Stimulated activated CD8-positive, alpha-beta memory T cell treated with anti-CD3 and anti-CD28 coated beads, Interleukin-12 subunit alpha, Interleukin-12 subunit beta, amount 100 ng/mL, for 24 hours (primary cell): Measurements from ENCODE around the gene KLK3.
"Not testable (repeated sequence)": the region's sequence is repeated elsewhere in the genome, so short reads cannot be mapped to it uniquely, and the experiment has no call there.

Experiments used
- DNase-seq: peaks from one replicate; pipeline ENCODE4 v3.0.0-alpha.2; 2020; ENCODE audit errors: extremely low read depth

The KLK3 gene

DNA sequence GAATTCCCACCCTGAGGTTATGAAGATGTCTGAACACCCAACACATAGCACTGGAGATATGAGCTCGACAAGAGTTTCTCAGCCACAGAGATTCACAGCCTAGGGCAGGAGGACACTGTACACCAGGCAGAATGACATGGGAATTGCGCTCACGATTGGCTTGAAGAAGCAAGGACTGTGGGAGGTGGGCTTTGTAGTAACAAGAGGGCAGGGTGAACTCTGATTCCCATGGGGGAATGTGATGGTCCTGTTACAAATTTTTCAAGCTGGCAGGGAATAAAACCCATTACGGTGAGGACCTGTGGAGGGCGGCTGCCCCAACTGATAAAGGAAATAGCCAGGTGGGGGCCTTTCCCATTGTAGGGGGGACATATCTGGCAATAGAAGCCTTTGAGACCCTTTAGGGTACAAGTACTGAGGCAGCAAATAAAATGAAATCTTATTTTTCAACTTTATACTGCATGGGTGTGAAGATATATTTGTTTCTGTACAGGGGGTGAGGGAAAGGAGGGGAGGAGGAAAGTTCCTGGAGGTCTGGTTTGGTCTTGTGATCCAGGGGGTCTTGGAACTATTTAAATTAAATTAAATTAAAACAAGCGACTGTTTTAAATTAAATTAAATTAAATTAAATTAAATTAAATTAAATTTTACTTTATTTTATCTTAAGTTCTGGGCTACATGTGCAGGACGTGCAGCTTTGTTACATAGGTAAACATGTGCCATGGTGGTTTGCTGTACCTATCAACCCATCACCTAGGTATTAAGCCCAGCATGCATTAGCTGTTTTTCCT, 7.0 kb downstream of the KLK3 start:
- DNase-seq: no peak

DNA sequence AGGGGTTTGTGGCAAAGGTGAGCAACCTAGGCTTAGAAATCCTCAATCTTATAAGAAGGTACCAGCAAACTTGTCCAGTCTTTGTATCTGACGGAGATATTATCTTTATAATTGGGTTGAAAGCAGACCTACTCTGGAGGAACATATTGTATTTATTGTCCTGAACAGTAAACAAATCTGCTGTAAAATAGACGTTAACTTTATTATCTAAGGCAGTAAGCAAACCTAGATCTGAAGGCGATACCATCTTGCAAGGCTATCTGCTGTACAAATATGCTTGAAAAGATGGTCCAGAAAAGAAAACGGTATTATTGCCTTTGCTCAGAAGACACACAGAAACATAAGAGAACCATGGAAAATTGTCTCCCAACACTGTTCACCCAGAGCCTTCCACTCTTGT, 14.8 kb downstream of the KLK3 start:
- no peak for DNase-seq

DNA sequence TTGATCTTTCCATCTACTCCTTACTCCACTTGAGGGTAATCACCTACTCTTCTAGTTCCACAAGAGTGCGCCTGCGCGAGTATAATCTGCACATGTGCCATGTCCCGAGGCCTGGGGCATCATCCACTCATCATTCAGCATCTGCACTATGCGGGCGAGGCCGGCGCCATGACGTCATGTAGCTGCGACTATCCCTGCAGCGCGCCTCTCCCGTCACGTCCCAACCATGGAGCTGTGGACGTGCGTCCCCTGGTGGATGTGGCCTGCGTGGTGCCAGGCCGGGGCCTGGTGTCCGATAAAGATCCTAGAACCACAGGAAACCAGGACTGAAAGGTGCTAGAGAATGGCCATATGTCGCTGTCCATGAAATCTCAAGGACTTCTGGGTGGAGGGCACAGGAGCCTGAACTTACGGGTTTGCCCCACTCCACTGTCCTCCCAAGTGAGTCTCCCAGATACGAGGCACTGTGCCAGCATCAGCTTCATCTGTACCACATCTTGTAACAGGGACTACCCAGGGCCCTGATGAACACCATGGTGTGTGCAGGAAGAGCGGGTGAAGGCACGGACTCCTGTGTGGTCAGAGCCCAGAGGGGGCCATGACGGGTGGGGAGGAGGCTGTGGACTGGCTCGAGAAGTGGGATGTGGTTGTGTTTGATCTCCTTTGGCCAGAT, 15.8 kb downstream of the KLK3 start:
- no peak for DNase-seq

DNA sequence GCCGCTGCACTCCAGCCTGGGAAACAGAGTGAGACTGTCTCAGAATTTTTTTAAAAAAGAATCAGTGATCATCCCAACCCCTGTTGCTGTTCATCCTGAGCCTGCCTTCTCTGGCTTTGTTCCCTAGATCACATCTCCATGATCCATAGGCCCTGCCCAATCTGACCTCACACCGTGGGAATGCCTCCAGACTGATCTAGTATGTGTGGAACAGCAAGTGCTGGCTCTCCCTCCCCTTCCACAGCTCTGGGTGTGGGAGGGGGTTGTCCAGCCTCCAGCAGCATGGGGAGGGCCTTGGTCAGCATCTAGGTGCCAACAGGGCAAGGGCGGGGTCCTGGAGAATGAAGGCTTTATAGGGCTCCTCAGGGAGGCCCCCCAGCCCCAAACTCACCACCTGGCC, 18.3 kb downstream of the KLK3 start, which contains the start of gene KLK2:
Gene KLK2 (plus strand): TSS at position 384 of the 400 bp plus-strand sequence. CDS start 35 bp downstream, outside the sequence.
- DNase-seq: no peak

DNA sequence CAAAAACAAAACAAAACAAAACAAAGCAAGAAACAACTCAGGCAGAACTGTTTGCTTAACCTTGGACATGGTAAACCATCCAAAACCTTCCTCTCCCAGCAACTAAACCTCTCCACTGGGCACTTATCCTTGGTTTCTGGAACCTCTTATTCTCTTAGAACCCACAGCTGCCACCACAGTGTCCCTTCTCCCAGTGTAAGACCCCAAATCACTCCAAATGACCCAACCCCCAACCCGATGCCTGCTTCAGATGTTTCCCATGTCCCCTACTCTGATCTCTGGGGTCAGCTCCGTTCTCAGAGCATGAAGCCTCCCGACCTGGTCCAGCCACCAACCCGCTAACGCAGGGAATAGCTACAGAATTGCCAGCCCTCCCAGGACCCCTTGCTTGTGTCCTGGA, 19.5 kb downstream of the KLK3 start:
- no peak for DNase-seq

DNA sequence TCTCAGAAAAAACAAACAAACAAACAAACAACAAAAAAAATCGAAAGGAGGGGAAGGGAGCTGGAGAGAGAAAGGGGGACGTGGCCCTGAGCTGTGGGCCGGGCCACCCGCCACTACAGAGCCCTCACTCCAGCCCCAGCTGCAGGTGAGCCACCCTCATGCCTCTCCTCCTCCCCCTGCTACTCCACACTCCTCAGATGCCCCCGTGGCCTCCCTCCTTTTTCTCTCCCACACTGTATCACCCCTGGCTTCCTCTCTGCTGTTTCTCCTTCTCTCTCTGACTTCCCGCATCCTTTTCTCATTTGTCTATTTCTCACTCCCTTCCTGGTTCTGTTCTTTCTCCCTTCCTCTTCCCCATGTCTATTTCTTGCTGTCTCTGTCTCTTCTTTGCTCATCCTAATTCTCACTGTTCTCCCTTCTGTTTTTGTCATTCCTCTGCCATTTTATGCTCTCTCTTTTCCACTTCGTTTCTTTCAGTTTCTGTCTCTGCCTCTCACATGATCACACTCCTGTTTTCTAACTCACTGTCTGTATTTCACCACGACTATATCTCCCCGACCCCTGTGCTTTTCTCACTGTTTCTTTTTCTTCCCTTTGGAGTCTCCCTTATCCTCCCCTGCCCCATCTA, 21.2 kb downstream of the KLK3 start:
- no peak for DNase-seq

DNA sequence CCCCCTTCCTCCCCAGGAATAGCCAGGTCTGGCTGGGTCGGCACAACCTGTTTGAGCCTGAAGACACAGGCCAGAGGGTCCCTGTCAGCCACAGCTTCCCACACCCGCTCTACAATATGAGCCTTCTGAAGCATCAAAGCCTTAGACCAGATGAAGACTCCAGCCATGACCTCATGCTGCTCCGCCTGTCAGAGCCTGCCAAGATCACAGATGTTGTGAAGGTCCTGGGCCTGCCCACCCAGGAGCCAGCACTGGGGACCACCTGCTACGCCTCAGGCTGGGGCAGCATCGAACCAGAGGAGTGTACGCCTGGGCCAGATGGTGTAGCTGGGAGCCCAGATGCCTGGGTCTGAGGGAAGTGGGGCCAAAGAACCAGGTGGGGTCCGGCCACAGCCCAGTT, 21.7 kb downstream of the KLK3 start:
- DNase-seq: no peak

DNA sequence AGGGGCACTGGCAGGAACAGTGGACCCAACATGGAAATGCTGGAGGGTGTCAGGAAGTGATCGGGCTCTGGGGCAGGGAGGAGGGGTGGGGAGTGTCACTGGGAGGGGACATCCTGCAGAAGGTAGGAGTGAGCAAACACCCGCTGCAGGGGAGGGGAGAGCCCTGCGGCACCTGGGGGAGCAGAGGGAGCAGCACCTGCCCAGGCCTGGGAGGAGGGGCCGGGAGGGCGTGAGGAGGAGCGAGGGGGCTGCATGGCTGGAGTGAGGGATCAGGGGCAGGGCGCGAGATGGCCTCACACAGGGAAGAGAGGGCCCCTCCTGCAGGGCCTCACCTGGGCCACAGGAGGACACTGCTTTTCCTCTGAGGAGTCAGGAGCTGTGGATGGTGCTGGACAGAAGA, 22.6 kb downstream of the KLK3 start:
- no peak for DNase-seq

DNA sequence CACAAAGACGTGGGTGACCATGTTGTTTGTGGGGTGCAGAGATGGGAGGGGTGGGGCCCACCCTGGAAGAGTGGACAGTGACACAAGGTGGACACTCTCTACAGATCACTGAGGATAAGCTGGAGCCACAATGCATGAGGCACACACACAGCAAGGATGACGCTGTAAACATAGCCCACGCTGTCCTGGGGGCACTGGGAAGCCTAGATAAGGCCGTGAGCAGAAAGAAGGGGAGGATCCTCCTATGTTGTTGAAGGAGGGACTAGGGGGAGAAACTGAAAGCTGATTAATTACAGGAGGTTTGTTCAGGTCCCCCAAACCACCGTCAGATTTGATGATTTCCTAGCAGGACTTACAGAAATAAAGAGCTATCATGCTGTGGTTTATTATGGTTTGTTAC, 24.1 kb downstream of the KLK3 start:
- DNase-seq: no peak

DNA sequence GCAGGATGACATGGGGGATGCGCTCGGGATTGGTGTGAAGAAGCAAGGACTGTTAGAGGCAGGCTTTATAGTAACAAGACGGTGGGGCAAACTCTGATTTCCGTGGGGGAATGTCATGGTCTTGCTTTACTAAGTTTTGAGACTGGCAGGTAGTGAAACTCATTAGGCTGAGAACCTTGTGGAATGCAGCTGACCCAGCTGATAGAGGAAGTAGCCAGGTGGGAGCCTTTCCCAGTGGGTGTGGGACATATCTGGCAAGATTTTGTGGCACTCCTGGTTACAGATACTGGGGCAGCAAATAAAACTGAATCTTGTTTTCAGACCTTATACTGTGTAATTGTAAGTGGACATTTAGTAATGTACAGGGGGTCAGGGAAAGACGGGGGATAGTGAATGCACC, 25.5 kb downstream of the KLK3 start:
- DNase-seq: no peak

DNA sequence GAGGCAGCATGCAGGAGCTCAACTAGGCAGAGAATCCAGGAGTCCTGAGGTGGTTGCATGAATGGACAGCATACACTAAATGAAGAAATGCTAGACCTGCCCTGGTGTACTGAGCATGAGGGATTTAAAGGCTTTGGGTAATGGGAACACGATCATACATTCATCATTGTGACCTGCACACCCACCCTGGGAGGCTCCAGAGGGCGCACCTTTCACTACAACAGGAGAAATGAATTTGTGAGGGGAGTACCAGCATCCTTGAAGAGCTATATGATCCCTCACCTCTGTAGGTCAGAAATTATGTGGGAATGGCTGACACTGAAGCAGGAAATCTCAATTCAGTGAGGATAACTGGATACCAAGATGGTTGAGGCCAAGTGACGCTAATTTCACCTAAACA, 27.5 kb downstream of the KLK3 start:
- DNase-seq: no peak

DNA sequence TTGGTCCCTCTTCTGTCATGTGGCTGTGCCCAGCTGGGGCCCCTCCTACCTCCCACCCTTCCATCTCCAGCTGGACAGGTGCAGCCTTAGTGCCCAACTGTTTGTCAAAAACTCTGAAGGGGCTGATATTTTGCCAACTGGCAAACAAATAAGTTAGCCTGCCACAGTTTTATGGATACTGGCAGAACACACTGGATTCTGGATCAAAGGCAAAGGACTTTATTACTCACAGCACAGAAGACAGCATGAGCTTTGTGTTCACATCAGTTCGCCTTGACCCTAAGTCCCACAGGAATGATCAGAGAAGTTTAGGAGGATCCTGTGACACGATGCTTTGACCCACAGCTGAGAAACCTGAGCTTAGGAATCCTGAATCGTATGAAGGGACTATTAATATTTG, 34.9 kb downstream of the KLK3 start:
- DNase-seq: no peak

DNA sequence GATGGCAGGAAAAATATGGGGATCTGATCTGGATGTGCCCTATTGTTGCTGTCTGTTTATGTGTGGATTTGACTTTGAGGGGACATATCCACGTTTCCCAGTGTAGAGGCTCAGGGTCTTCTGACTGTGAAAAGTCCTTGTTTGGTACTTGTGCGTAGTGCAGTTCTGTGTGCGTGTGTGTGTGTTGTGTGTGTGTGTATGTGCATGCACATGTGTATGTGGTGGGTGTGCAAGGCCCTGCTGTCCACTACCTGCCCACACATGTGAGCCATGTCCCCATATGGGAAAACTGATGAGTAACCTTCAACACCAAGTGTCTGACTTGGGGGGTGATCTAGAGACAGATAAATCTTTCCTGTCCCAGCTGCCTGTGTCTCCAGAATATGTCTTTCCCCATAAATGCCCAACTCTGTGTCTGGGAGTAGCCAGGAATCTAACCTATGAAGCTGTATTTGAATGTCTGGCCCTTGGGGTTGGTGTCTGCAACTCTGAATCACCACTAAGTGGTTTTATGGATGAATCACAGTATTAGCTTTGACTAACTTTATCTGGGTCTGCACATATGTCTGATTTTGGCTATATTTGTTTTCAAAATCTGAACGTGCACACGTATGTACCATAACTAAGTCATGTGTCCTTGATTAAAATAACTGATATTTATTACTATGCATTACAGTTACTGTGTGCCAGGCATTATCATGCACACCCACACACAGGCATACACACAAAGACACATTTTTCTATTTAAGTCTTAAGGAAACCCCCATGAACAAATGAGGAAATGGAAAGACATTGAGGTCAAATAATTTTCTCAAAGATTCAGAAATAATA, 35.9 kb downstream of the KLK3 start:
- no peak for DNase-seq

DNA sequence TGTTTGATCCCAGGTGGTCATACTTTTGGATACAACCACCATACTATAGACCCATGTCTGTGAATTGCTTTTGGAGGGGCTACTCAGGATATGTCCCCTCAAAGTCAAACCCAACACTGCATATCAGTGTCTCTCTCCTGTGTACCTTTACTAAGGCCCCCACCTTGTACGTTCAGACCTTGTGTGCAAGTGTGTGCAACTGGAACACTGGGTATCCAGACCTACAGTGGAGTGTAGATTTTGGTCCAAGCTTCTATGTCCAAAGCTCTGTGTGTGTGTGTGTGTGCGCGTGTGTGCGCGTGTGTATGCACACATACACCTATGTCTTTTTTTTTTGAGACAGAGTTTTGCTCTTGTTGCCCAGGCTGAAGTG, 36.5 kb downstream of the KLK3 start:
- no peak for DNase-seq

DNA sequence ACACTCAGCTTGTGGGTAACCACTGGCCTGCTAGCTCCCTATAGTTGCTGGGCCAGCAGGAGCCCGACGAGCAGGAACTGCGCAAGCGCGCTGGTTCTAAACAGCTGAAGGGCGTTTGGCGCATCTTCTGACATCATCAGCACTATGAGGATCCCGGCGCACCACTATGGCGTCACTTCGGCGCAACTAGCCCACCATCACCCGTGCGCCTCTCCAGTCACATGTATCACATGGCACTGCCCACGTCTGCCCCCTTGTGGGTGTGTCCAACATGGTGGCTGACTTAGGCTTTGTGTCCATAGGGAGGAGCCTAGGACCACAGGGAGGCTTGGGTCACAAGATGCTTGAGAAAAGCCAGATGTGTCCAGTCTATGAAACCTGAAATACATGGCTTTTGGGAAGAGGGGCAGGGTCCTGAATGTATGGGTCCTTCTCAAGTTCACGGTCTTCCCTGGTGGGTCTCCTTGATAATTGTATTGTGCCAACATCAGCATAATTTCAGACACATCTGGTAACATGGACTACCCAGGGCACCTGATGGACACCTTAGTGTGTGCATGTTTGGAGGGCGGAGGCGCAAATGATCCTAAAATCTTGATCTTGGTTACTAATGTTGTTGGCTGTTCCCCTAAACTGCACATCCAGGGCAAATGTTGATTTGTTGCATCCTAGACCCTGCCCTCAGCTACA, 38.5 kb downstream of the KLK3 start:
- no peak for DNase-seq

DNA sequence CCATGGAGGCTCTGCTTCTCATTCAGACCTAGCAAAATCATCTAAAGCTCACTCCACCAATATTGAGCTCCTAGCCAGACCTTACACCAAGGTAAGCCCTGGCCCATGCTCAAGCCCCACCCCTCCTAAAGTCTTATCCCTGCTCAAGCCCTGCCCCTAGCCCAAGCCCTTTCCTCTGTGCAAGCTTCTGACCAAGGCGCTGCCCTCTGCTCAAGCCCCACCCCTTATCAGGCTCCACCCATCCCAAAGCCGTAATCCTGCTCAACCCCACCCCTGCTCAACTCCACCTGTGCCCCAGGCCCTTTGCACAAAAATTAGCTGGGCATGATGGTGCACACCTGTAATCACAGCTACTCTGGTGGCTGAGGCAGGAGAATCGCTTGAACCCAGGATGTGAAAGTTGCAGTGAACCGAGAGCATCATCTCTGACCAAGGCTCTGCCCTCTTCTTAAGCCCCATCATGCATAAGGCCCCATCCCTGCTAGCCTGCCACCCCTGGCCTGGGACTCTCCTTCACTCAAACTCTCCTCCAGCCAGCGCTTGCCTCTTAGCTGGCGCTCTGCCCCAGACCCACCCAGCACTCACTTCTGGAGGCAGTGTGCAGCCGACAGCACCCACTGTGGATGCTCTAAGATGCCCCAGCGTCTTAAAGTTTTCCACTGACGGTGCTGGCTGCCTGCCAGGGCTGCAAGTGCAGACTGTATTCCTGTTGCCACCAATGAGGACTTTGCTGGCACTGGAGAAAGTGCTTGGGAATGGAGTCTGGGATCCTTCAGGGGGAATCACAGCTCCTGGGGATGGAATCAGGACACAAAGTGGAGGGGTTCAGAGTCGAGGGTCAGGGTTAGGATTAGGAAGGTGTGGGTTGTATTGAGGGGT, 40.0 kb downstream of the KLK3 start:
- no peak for DNase-seq

DNA sequence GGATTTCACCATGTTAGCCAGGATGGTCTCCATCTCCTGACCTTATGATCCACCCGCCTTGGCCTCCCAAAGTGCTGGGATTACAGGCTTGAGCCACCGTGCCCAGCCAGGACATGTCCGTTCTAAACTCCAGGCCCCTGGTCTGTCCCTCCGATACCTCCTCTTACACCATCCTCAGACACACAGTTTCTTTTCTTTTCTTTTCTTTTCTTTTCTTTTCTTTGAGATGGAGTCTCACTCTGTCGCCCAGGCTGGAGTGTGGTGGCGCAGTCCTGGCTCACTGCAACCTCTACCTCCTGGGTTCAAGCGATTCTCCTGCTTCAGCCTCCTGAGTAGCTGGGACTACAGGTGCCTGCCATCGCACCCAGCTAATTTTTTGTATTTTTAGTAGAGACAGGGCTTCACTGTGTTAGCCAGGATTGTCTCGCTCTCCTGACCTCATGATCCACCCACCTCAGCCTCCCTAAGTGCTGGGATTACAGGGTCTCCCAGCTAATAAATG, 41.4 kb downstream of the KLK3 start:
- not testable (repeated sequence) for DNase-seq

DNA sequence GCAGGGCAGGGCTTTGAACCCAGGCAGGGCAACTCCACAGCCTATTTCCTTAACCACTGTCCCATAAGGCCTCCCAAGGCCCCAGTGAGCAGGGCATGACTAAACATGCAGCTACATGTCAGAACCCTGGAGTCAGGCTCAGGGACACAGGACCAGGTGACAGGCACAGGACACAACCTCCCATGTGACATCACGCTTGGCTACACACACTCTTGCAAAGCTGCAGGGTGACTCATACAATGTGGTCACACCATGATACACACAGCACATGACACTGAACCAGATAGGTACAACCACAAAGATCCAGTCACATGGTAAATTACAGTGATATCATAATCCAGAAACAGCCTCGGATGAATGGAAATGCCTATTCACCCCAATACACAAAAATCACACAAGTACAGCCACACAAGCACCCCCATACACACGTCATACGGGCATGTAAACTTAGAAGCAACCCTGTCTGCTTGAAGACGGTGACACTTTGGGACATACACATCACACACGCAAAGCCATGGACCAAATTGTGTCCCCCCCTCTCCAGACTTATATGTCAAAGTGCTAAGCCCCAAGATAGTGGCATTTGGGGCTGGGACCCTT, 42.0 kb downstream of the KLK3 start:
- DNase-seq: no peak

DNA sequence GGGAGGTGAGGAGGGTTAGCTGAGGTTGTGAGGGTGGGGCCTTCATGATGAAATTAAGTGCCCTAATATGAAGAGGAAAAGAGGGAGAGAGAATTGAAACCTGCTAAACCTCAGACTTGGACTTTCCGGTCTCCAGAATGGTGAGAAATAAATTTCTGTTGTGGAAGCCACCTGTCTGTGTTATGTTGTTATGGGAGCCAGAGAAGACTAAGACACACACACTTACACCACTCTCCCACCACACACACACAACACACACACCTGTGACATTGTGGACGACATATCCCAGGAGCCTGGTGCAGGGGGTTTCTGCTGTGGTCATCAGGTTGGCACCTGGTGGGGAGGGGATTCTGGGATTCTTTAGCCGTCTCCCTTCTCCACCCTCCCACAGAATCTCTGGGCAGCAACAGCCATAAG, 42.5 kb downstream of the KLK3 start:
- DNase-seq: no peak

DNA sequence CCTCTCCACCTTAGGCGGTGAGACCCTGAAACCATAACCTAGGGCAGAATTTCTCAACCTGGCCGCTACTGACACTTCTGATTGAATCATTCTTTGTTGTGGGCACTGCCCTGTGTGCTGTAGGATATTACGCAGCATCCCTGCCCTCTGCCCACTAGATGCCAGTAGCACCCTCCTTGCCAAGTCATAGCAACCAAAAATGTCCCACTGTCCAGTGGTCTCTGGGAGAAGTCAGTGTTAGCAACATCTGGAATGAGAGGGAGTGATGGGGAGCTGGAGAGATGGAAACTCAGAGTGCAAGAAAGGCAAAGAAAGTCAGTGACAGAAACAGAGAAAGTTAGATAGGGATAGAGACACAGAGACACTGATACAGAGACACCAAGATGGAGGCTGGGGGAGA, 42.9 kb downstream of the KLK3 start:
- DNase-seq: no peak
